Smooth muscle cell of bladder (primary cell): ENCODE data around the gene TOLLIP. TPM values are rescaled to one million over a fixed set of nuclear protein-coding genes. Genes with fewer than 3 reads are reported as not detected.

Experiments used
- total RNA-seq: library from RNA; depleted of rRNA; stranded (reverse); fragments of >200 nt; gene quantifications from 2 replicates; pipeline ENCODE4 v1.2.3, GENCODE V29; 2014

TOLLIP gene
- 17.1 and 23.1 TPM in 2 replicates for total RNA-seq

GRCh38 chr11:1309498-1310317, at the start of gene TOLLIP:
Gene TOLLIP (minus strand): TSS chr11:1309632. CDS start chr11:1309498, 134 bp downstream.

Other genes starting within 250 kb of the TOLLIP start
- not detected in 2 replicates for gene MUC2, start 234.8 kb downstream of the TOLLIP start, total RNA-seq
- not detected in 2 replicates for gene MUC5AC, start 151.7 kb downstream of the TOLLIP start, total RNA-seq
- not detected in 2 replicates for gene MUC5B, start 86.6 kb downstream of the TOLLIP start, total RNA-seq
- 0.14 and 0.18 TPM in 2 replicates for gene BRSK2, start 80.3 kb upstream of the TOLLIP start, total RNA-seq
- 24.3 and 25.2 TPM in 2 replicates for gene MOB2, start 177.1 kb upstream of the TOLLIP start, total RNA-seq